HepG2 (cell line): ENCODE data around the gene PTMA. TPM values are rescaled to one million over a fixed set of nuclear protein-coding genes. Genes with fewer than 3 reads are reported as not detected.

Experiments used
- ELF1 ChIP-seq: sonication (generic); formaldehyde crosslinking; IDR thresholded peaks from 2 replicates; pipeline ENCODE4 v1.4.0; 2020; ENCODE audit warnings: missing genetic modification reagents
- HNF4G ChIP-seq, 2 experiments: sonication (generic) in 1 of 2; formaldehyde crosslinking in 1 of 2; IDR thresholded peaks; 2 replicates each; pipeline versions ENCODE4 v1.4.0 to v1.6.1; 2011 to 2020; ENCODE audit warnings: borderline replicate concordance in 2 of 2, low read depth in 2 of 2, mild to moderate bottlenecking in 2 of 2, low read length in 1 of 2, missing genetic modification reagents in 1 of 2, moderate library complexity in 1 of 2
- MED1 ChIP-seq: sonication (generic); formaldehyde crosslinking; IDR thresholded peaks from 2 replicates; pipeline ENCODE4 v1.4.0; 2020; ENCODE audit warnings: missing genetic modification reagents
- MEIS1 ChIP-seq: sonication (generic); formaldehyde crosslinking; IDR thresholded peaks from 2 replicates; pipeline ENCODE4 v1.9.0; 2021; ENCODE audit warnings: mild to moderate bottlenecking, missing genetic modification reagents, moderate library complexity, borderline replicate concordance
- MIER2 ChIP-seq: IDR thresholded peaks from 2 replicates; pipeline ENCODE4 v1.6.1; 2016; ENCODE audit warnings: missing biosample characterization, missing genetic modification reagents
- MIER3 ChIP-seq: IDR thresholded peaks from 2 replicates; pipeline ENCODE4 v1.6.1; 2016; ENCODE audit warnings: missing compliant biosample characterization, borderline replicate concordance
- NAIF1 ChIP-seq: sonication (generic); formaldehyde crosslinking; IDR thresholded peaks from 2 replicates; pipeline ENCODE4 v1.5.0; 2020; ENCODE audit warnings: mild to moderate bottlenecking, missing genetic modification reagents, borderline replicate concordance
- NR1H2 ChIP-seq: sonication (generic); formaldehyde crosslinking; IDR thresholded peaks from 2 replicates; pipeline ENCODE4 v1.8.1; 2022; ENCODE audit warnings: low read depth, missing genetic modification reagents, borderline replicate concordance
- RBM22 ChIP-seq: fragments of 200-400 bp; formaldehyde crosslinking; optimal IDR thresholded peaks from 2 replicates; pipeline ENCODE3; 2017; ENCODE audit warnings: mild to moderate bottlenecking, low read length, moderate library complexity
- SRSF9 ChIP-seq: fragments of 200-400 bp; formaldehyde crosslinking; IDR thresholded peaks from 2 replicates; pipeline ENCODE4 v1.6.1; 2018; ENCODE audit warnings: borderline replicate concordance, mild to moderate bottlenecking, low read depth, low read length; ENCODE audit not compliant: insufficient read depth, poor library complexity, severe bottlenecking
- TMF1 ChIP-seq: sonication (generic); formaldehyde crosslinking; IDR thresholded peaks from 2 replicates; pipeline ENCODE4 v1.8.1; 2022; ENCODE audit warnings: low read depth, missing genetic modification reagents
- TOPORS ChIP-seq: sonication (generic); formaldehyde crosslinking; IDR thresholded peaks from 2 replicates; pipeline ENCODE4 v1.8.0; 2023; ENCODE audit warnings: mild to moderate bottlenecking, missing genetic modification reagents
- YY1 ChIP-seq: IDR thresholded peaks from 2 replicates; pipeline ENCODE4 v1.6.1; 2011; ENCODE audit warnings: low read length, low read depth, moderate library complexity, mild to moderate bottlenecking; ENCODE audit not compliant: insufficient read depth, insufficient replicate concordance
- ZBTB1 ChIP-seq: sonication (generic); formaldehyde crosslinking; IDR thresholded peaks from 2 replicates; pipeline ENCODE4 v1.4.0; 2020; ENCODE audit warnings: missing genetic modification reagents, borderline replicate concordance
- ZBTB21 ChIP-seq: sonication (generic); formaldehyde crosslinking; IDR thresholded peaks from 2 replicates; pipeline ENCODE4 v1.4.0; 2020; ENCODE audit warnings: missing genetic modification reagents
- ZNF207 ChIP-seq: fragments of 450-650 bp; IDR thresholded peaks from 2 replicates; pipeline ENCODE4 v1.6.1; 2016; ENCODE audit warnings: antibody characterized with exemption, borderline replicate concordance
- ZNF343 ChIP-seq: sonication (generic); formaldehyde crosslinking; IDR thresholded peaks from 2 replicates; pipeline ENCODE4 v1.4.0; 2020; ENCODE audit warnings: mild to moderate bottlenecking, missing genetic modification reagents
- ZNF350 ChIP-seq: sonication (generic); formaldehyde crosslinking; IDR thresholded peaks from 2 replicates; pipeline ENCODE4 v1.4.0; 2020; ENCODE audit warnings: mild to moderate bottlenecking, low read depth, missing genetic modification reagents, borderline replicate concordance
- ZNF432 ChIP-seq: sonication (generic); formaldehyde crosslinking; IDR thresholded peaks from 2 replicates; pipeline ENCODE4 v1.5.0; 2020; ENCODE audit warnings: missing genetic modification reagents, mild to moderate bottlenecking, borderline replicate concordance
- ZNF549 ChIP-seq: sonication (generic); formaldehyde crosslinking; IDR thresholded peaks from 2 replicates; pipeline ENCODE4 v1.5.0; 2020; ENCODE audit warnings: missing genetic modification reagents
- ZNF644 ChIP-seq: IDR thresholded peaks from 2 replicates; pipeline ENCODE4 v1.6.1; 2016; ENCODE audit warnings: low read depth
- ZSCAN25 ChIP-seq: sonication (generic); formaldehyde crosslinking; IDR thresholded peaks from 2 replicates; pipeline ENCODE4 v1.8.0; 2022; ENCODE audit warnings: mild to moderate bottlenecking, missing genetic modification reagents
- ZSCAN31 ChIP-seq: sonication (generic); formaldehyde crosslinking; IDR thresholded peaks from 2 replicates; pipeline ENCODE4 v1.5.0; 2020; ENCODE audit warnings: low read depth, mild to moderate bottlenecking, missing genetic modification reagents
- polyA plus RNA-seq, 8 experiments: library from polyadenylated mRNA; depleted of rRNA in 3 of 8; stranded (reverse) in 7 of 8; unstranded in 1 of 8; fragments of >200 nt; fragmentation: Illumina TruSeq in 4 of 8; extraction: Trizol in 4 of 8; gene quantifications; 2 replicates each; pipeline versions ENCODE4 v1.2.1 to v1.2.3, GENCODE V29; 2011 to 2016; ENCODE audit warnings: low read depth in 4 of 8, missing spikeins in 1 of 8, mixed read lengths in 1 of 8; ENCODE audit not compliant: insufficient read depth in 1 of 8
- total RNA-seq, 5 experiments: library from RNA; depleted of rRNA; stranded (reverse); fragments of >200 nt; fragmentation: Illumina TruSeq; extraction: Trizol; gene quantifications; 2 replicates each; pipeline ENCODE4 v1.2.3, GENCODE V29; 2016; ENCODE audit warnings: low read depth in 1 of 5
- TF ChIP-seq, protein P1 (sequence below): sonication (generic); formaldehyde crosslinking; IDR thresholded peaks from 2 replicates; pipeline ENCODE4 v1.4.0; 2020; ENCODE audit warnings: mild to moderate bottlenecking, missing genetic modification reagents
- TF ChIP-seq, protein P2 (sequence below): sonication (generic); formaldehyde crosslinking; IDR thresholded peaks from 2 replicates; pipeline ENCODE4 v1.4.0; 2020; ENCODE audit warnings: low read depth, mild to moderate bottlenecking, missing genetic modification reagents
- TF ChIP-seq, protein P3 (sequence below): sonication (generic); formaldehyde crosslinking; IDR thresholded peaks from 2 replicates; pipeline ENCODE4 v1.5.1; 2020; ENCODE audit warnings: mild to moderate bottlenecking, moderate library complexity, missing genetic modification reagents
- TF ChIP-seq, protein P4 (sequence below): IDR thresholded peaks from 2 replicates; pipeline ENCODE4 v1.6.1; 2016; ENCODE audit warnings: missing genetic modification reagents, missing compliant biosample characterization

Gene PTMA
- total and polyA plus RNA-seq, 2 of the 13 experiments (the other 11 are each of a cell fraction or from before 2014, with no cell fraction given) = 190 to 1,086 TPM

DNA sequence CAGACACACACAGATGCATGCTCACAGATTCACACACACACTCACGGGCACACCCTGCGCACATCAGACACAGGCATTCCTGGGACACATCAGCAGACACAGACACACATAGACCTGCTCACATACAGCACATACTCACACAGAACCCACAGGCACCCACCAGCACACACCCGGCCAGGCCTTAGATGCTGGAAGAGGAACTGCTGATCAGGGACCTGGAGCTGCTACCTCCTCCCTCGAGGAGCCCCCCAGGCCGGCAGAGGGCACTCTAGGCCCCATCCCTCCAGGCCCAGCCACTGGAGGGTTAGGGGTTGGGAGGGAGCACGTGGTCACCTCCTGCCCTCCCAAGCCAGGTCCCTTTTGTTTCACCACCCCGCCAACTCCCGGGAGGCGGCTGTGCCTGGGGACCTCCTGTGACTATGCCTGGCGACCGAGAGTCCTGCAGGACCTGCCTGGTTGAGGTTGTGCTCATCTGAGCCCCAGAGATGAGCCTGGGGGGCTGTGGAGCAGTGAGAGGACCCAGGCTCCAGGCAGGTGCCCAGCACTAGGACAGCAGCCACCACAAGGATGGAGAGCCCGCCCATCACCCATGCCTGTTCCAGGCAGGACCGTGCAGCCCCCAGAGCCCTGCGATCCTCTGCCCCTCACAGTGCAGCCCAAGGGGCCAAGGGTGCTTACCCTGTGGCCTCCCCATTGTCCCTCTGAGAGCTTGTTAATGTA is 21.0 kb upstream of the PTMA start (continued):
- TF ChIP-seq HNF4G (IDR thresholded peaks at IDR 0.05; ENCODE audit: borderline replicate concordance, low read depth, low read length) = no peak
- TF ChIP-seq HNF4G (CRISPR knock-in tag; IDR thresholded peaks at IDR 0.05; ENCODE audit: borderline replicate concordance, low read depth) = no peak
- no peak for TF ChIP-seq NAIF1 (CRISPR knock-in tag)
- TF ChIP-seq ZBTB21 (CRISPR knock-in tag) = no peak
- peak; percentile 51; the same call in 1 of the 2 replicates for TF ChIP-seq TMF1 (CRISPR knock-in tag)
- TF ChIP-seq, protein P1, sequence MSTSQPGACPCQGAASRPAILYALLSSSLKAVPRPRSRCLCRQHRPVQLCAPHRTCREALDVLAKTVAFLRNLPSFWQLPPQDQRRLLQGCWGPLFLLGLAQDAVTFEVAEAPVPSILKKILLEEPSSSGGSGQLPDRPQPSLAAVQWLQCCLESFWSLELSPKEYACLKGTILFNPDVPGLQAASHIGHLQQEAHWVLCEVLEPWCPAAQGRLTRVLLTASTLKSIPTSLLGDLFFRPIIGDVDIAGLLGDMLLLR (CRISPR knock-in tag) = no peak
- TF ChIP-seq, protein P2, sequence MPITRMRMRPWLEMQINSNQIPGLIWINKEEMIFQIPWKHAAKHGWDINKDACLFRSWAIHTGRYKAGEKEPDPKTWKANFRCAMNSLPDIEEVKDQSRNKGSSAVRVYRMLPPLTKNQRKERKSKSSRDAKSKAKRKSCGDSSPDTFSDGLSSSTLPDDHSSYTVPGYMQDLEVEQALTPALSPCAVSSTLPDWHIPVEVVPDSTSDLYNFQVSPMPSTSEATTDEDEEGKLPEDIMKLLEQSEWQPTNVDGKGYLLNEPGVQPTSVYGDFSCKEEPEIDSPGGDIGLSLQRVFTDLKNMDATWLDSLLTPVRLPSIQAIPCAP = peak; percentile 26; the same call in 1 of the 2 replicates
- TF ChIP-seq ZNF549 (CRISPR knock-in tag) = no peak
- peak; percentile 80; the same call in 1 of the 2 replicates for TF ChIP-seq MIER3 (CRISPR knock-in tag)
- no peak for TF ChIP-seq ZSCAN31
- peak; percentile 94 for TF ChIP-seq MEIS1 (CRISPR knock-in tag)
- no peak for TF ChIP-seq TOPORS (CRISPR knock-in tag)
- no peak for TF ChIP-seq NR1H2 (CRISPR knock-in tag)
- no peak for TF ChIP-seq SRSF9
- no peak for TF ChIP-seq RBM22
- TF ChIP-seq ZNF207 = no peak
- TF ChIP-seq MIER2 (CRISPR knock-in tag) = no peak
- TF ChIP-seq ZNF350 (CRISPR knock-in tag) = peak; percentile 41; the same call in 1 of the 2 replicates
- peak; percentile 56; the same call in 1 of the 2 replicates for TF ChIP-seq MED1
- TF ChIP-seq ELF1 = peak; percentile 68
- TF ChIP-seq, protein P3, sequence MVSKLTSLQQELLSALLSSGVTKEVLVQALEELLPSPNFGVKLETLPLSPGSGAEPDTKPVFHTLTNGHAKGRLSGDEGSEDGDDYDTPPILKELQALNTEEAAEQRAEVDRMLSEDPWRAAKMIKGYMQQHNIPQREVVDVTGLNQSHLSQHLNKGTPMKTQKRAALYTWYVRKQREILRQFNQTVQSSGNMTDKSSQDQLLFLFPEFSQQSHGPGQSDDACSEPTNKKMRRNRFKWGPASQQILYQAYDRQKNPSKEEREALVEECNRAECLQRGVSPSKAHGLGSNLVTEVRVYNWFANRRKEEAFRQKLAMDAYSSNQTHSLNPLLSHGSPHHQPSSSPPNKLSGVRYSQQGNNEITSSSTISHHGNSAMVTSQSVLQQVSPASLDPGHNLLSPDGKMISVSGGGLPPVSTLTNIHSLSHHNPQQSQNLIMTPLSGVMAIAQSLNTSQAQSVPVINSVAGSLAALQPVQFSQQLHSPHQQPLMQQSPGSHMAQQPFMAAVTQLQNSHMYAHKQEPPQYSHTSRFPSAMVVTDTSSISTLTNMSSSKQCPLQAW (CRISPR knock-in tag) = peak; percentile 94
- TF ChIP-seq ZNF343 (CRISPR knock-in tag) = peak; percentile 68; the same call in 1 of the 2 replicates
- TF ChIP-seq ZBTB1 (CRISPR knock-in tag) = no peak
- TF ChIP-seq, protein P4, sequence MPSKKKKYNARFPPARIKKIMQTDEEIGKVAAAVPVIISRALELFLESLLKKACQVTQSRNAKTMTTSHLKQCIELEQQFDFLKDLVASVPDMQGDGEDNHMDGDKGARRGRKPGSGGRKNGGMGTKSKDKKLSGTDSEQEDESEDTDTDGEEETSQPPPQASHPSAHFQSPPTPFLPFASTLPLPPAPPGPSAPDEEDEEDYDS (CRISPR knock-in tag) = peak; percentile 33; the same call in 1 of the 2 replicates
- peak; percentile 46; the same call in 1 of the 2 replicates for TF ChIP-seq ZSCAN25 (CRISPR knock-in tag)
- no peak for TF ChIP-seq ZNF432 (CRISPR knock-in tag)
- TF ChIP-seq ZNF644 (CRISPR knock-in tag) = no peak
- peak; percentile 46 for TF ChIP-seq YY1
